Upper lobe of right lung (tissue), 1 donor: Measurements from ENCODE around the gene LCE2C. TPM values are rescaled to one million over a fixed set of nuclear protein-coding genes. Genes with fewer than 3 reads are reported as not detected.
"Not testable (repeated sequence)": the region's sequence is repeated elsewhere in the genome, so short reads cannot be mapped to it uniquely, and the experiment has no call there.

ENCODE experiments used
- ATAC-seq: fragments of 200-7000 bp; cut with Tn5 transposase; one replicate; pipeline ENCODE4 v1.9.1; 2020; ENCODE audit warnings: mild to moderate bottlenecking, moderate library complexity
- DNase-seq: peaks from one replicate; pipeline ENCODE4 v3.0.0-alpha.2; 2020
- H3K27ac ChIP-seq: fragments of 200-600 bp; one replicate; pipeline ENCODE4 v1.8.0; 2022
- H3K27me3 ChIP-seq: fragments of 200-600 bp; one replicate; pipeline ENCODE4 v1.8.0; 2022; ENCODE audit warnings: mild to moderate bottlenecking
- H3K36me3 ChIP-seq: fragments of 200-600 bp; one replicate; pipeline ENCODE4 v1.8.0; 2022
- H3K4me1 ChIP-seq: fragments of 200-600 bp; one replicate; pipeline ENCODE4 v1.8.0; 2022
- H3K4me3 ChIP-seq: fragments of 200-600 bp; one replicate; pipeline ENCODE4 v1.8.0; 2022; ENCODE audit warnings: mild to moderate bottlenecking
- H3K9me3 ChIP-seq: fragments of 200-600 bp; one replicate; pipeline ENCODE4 v1.8.0; 2022
- intact Hi-C: fragments of 100-400 bp; cut with DNase I; formaldehyde crosslinking; loops from one replicate; pipeline ENCODE4 v1.11.0; 2022
- long read RNA-seq: library from polyadenylated mRNA; unstranded; transcript quantifications from one replicate; pipeline ENCODE4 v2.0.0, GENCODE V29; 2021
- total RNA-seq: library from RNA; stranded (reverse); fragmentation: NEBNext Ultra II Directional; extraction: Animal tissue kit (Norgen Biotek cat#: 25700); gene quantifications from one replicate; pipeline ENCODE4 v1.2.1, GENCODE V29; 2021
- TF ChIP-seq, protein P1 (sequence below): fragments of 200-600 bp; IDR thresholded peaks from one replicate; pipeline ENCODE4 v1.8.0; 2022; ENCODE audit warnings: antibody characterized with exemption
- donor health status: DM: no; HTN: yes; CAD: no; lungs with severe emphysema.

LCE2C gene
- not detected for total RNA-seq
- long read RNA-seq: 0 reads

- H3K4me3 ChIP-seq, intact Hi-C loops, H3K4me1 ChIP-seq, ATAC-seq, DNase-seq, H3K9me3 ChIP-seq, H3K36me3 ChIP-seq, H3K27me3 ChIP-seq, H3K27ac ChIP-seq: not testable (repeated sequence)
Measured at GRCh38 chr1:152674983-152675382, at the start of gene LCE2C. TSS of gene LCE2C (plus strand) at chr1:152675279. CDS start at chr1:152676016, 737 bp downstream.

DNA sequence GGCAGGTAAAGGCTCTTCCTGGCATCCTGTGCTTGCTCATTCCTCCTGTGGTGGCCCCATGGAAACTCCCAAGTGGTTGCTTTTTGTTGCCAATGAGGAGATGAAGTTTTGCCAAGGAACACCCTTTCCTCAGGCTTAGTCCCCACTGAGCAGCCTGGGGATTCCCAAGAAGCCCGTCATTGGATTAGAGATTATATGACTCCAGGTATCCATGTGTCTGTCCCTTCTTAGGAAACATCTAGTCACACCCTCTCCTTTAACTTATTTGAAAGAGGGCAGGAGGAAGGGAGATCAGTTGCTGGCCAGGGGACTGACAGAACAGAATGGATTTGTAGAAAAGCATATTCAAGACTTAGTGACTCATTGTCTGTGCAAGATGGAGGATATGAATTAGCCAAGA lies 48.3 kb upstream of the LCE2C start:
- Histone ChIP-seq H3K36me3 (no peaks in the 10 kb centered on the region), H3K9me3 (no peaks in the 10 kb centered on the region), H3K27ac (no peak overlapping the region), H3K4me3 (no peak overlapping the region), H3K4me1 (no peaks in the 10 kb centered on the region), H3K27me3 (no peaks in the 10 kb centered on the region)
- intact Hi-C loops: no loop called here
- ATAC-seq: no peak
- no peak for DNase-seq
- TF ChIP-seq, protein P1, sequence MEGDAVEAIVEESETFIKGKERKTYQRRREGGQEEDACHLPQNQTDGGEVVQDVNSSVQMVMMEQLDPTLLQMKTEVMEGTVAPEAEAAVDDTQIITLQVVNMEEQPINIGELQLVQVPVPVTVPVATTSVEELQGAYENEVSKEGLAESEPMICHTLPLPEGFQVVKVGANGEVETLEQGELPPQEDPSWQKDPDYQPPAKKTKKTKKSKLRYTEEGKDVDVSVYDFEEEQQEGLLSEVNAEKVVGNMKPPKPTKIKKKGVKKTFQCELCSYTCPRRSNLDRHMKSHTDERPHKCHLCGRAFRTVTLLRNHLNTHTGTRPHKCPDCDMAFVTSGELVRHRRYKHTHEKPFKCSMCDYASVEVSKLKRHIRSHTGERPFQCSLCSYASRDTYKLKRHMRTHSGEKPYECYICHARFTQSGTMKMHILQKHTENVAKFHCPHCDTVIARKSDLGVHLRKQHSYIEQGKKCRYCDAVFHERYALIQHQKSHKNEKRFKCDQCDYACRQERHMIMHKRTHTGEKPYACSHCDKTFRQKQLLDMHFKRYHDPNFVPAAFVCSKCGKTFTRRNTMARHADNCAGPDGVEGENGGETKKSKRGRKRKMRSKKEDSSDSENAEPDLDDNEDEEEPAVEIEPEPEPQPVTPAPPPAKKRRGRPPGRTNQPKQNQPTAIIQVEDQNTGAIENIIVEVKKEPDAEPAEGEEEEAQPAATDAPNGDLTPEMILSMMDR: no peak

- DNase-seq (no peak), ATAC-seq (no peak)
- no peak overlapping the region for H3K4me3 ChIP-seq
- intact Hi-C loops: no loop called here
- H3K27ac ChIP-seq: no peak overlapping the region
- H3K27me3 ChIP-seq: no peaks in the 10 kb centered on the region
- TF ChIP-seq, protein P1: no peak
- H3K4me1 ChIP-seq: no peaks in the 10 kb centered on the region
- H3K9me3 ChIP-seq: no peaks in the 10 kb centered on the region
- no peaks in the 10 kb centered on the region for H3K36me3 ChIP-seq
Measured at GRCh38 chr1:152630596-152630995, 44.5 kb upstream of the LCE2C start.

DNA sequence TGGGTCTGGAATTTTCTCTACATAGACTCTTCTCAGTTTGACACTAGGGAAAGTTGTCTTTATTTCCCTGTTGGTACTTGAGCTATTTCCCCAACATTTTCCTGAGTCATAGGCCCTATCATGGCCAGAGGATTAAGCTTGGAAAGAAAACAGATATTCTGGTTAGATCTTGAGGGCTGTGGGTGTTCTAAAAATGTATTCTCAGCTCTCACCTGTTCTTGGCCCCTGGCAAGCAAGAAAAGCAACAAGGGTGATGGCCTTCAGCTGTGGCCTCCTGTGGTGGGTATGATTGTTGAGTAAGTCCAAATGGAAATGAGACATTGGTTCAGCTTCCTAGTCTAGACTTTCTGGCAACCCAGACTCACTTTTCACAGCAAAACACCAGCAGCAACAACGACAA lies 34.7 kb upstream of the LCE2C start:
- DNase-seq: no peak
- no peak for ATAC-seq
- H3K4me1 ChIP-seq: no peaks in the 10 kb centered on the region
- intact Hi-C loops: no loop called here
- TF ChIP-seq, protein P1: no peak
- no peak overlapping the region for H3K4me3 ChIP-seq
- no peaks in the 10 kb centered on the region for H3K36me3 ChIP-seq
- H3K9me3 ChIP-seq: no peaks in the 10 kb centered on the region
- H3K27ac ChIP-seq: no peak overlapping the region
- no peaks in the 10 kb centered on the region for H3K27me3 ChIP-seq

GRCh38 chr1:152643945-152644344 lies 31.1 kb upstream of the LCE2C start:
- no peaks in the 10 kb centered on the region for H3K9me3 ChIP-seq
- H3K27ac ChIP-seq: no peak overlapping the region
- H3K36me3 ChIP-seq: no peaks in the 10 kb centered on the region
- DNase-seq (no peak), ATAC-seq (no peak)
- intact Hi-C loops: no loop called here
- TF ChIP-seq, protein P1: no peak
- no peaks in the 10 kb centered on the region for H3K4me1 ChIP-seq
- no peak overlapping the region for H3K4me3 ChIP-seq
- H3K27me3 ChIP-seq: peaks cover under 1% of the 10 kb centered on the region

DNA sequence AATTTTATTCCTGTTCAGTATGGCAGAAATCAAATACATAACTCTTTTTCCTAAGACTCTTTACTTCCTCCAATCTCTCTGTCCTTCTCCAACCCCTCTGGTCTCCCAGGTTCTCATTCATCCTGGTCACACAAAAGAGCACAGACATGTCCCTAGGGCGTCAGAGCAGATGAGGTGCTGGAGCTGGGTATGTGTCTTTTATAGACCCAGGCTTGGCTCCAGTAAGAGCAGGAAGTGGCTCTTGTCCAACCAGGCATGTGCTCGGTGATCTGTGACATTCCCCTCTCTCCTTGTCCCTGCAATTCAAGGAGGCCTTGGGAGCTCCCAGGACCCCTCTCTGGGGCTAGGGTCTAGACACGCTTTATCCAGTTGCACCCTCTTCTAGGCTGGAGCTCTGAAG lies 29.9 kb upstream of the LCE2C start:
- H3K27me3 ChIP-seq: peaks cover 5% of the 10 kb centered on the region
- H3K4me3 ChIP-seq: no peak overlapping the region
- intact Hi-C loops: no loop called here
- no peak for DNase-seq
- TF ChIP-seq, protein P1: no peak
- no peak overlapping the region for H3K27ac ChIP-seq
- no peaks in the 10 kb centered on the region for H3K4me1 ChIP-seq
- H3K36me3 ChIP-seq: no peaks in the 10 kb centered on the region
- no peak for ATAC-seq
- H3K9me3 ChIP-seq: no peaks in the 10 kb centered on the region
